ENCODE results near the gene RHOG. TPM values are rescaled to one million over a fixed set of nuclear protein-coding genes. Genes with fewer than 3 reads are reported as not detected.

The RHOG gene
- total RNA-seq, 1 donor from 2014 or later: 1.2 TPM

DNA sequence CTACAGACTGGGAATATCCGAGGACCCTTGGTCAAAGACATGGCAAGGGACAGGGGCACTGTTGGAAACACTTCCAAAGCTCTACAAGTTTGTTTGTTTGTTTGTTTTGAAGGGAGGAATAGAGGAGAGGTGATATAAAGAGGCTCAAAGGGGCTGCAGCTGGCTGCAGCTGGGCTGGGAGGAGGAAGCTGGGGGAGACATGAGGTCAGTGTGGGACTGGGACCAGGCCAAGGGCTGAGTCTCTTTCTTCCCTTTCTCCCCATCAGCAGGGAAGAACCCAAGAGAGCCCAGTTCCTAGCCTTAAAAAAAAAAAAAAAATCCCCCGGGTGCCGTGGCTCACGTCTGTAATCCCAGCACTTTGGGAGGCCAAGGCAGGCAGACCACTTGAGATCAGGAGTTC is 5.0 kb downstream of the RHOG start:
- DNase-seq (ENCODE audit: low spot score in 2 of 2) (no peak), FAIRE-seq (no peak)

DNA sequence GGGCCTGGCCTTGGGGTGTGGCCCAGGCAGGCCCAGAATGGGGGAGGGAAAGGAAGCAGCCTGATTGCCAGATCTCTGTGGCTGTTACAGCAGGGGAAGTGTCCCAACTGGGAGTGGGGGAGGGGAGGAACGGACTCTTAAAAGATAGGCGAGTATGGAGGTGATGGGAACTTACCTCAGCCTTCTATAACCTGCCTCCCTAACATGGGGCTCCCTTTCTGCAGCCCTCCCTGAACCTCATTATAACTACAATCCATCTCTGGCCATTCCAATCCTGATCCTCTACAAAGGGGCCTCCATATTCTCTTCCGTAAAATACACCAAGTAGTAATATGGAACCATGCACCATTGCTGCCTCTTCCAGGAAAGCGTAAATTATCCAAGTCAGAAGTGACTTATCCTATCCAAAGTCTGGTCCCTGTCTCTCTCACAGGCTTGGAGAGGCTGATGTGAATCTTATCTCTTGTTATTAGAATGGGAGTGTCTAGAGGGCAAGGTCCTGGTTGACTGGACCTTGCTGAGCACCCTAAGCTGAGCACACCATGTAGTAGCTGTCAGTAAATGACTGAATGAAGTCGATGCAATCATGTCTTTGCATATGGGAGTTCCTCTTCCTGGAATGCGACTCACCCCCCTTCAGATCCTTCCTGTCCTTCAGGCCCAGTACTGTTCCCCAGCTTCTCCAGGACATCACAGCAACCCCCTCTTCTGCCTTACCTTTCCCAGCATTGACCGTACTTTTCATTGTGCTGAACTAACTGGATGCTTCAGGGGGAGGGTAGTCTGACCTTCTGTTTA is 5.9 kb downstream of the RHOG start:
- no peak for FAIRE-seq
- DNase-seq (ENCODE audit: low spot score in 2 of 2): no peak

GRCh38 chr11:3834349-3834663 is 6.5 kb downstream of the RHOG start:
- DNase-seq (ENCODE audit: low spot score in 2 of 2): no peak
- no peak for FAIRE-seq

- no peak for DNase-seq (ENCODE audit: low spot score in 2 of 2)
- no peak for FAIRE-seq
These were observed 7.3 kb downstream of the RHOG start for GRCh38 chr11:3833449-3833848.

DNA sequence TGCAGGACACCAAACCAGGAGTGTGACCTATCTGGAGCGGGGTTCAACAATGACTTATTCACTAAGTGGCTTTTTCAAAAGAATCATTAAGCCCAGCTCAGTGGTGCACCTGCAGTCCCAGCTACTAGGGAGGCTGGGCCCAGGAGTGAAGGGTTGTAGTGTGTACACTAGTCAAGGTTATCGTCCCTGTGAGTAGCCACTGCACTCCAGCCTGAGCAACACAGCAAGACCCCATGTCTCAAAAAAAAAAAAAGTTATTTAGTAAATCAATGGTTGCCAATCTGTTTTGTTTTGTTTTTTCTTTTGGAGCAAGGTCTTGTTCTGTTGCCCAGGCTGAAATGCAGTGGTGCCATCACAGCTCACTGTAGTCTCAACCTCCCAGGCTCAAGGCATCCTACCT is 7.9 kb downstream of the RHOG start:
- FAIRE-seq: no peak

GRCh38 chr11:3831378-3832239 is 9.2 kb downstream of the RHOG start:
- DNase-seq (ENCODE audit: low spot score in 2 of 2) (no peak), FAIRE-seq (no peak)

More for the DNA sequence above, 7.9 kb downstream of the RHOG start:
- DNase-seq (ENCODE audit: low spot score in 2 of 2): no peak

DNA sequence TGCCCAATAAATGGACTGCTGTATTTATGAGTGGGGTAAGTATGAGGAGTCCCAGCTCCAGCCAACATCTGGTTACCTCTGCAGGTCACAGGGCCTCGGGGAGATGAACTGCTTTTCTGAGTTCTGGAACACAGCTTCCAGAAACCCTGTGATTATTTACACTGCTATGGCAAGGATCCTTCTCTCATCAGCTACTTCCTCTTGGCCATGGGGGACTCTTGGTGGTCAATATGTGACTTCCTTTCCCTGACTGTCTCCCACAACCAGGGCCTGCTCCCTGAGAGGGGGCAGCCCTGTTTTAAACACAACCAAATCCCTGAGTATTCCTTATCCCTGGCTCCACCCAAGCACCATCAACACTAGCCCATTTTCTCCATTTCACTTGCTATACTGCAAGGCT is 10.0 kb downstream of the RHOG start:
- FAIRE-seq: no peak
- no peak for DNase-seq (ENCODE audit: low spot score in 2 of 2)

DNA sequence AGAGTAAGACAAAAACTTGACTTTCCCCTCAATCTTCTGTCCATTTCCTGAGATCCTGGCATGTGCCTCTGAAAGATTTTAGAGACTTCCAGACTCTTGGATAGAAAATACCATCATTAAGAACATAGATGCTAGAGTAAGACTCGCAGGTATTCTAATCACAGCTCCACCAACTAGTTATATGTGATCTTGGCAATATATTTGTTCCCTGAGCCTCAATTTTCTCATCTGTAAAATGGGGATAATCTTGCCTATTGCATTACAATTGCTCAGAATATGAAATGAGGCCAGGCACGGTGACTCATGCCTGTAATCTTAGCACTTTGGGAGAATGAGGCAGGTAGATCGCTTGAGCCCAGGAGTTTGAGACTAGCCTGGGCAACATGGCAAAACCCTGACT is 10.7 kb downstream of the RHOG start:
- DNase-seq (ENCODE audit: low spot score in 2 of 2) (no peak), FAIRE-seq (no peak)

DNA sequence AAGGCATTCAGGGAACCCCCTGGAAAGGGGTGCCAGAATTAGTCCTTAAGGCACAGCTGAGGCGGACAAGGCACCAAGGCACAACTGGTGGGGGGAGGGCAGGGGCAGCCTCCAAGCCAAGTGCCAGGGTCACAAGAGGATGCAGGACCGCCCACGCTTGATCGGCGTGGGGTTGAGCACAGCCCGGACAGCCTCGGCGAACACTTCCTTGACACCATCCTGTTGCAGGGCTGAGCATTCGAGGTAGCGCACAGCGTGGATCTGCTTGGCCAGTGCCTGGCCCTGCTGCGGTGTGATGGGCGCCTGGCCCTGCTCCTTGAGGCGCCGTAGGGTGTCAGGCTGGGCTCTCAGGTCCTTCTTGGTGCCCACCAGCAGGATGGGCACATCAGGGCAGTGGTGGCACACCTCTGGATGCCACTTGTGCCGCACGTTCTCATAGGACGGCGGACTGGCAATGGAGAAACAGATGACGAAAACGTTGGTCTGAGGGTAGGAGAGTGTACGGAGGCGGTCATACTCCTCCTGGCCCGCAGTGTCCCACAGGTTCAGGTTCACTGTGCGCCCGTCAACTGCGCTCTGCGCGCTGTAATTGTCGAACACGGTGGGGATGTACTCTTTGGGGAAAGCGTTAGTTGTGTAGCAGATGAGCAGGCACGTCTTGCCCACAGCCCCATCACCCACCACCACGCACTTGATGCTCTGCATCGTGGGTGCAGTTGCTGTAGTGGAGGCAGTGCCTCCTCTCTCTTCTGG is 13.1 kb downstream of the RHOG start:
- DNase-seq (ENCODE audit: low spot score in 2 of 2): no peak
- FAIRE-seq: no peak

- FAIRE-seq (peak; percentile 3), DNase-seq (ENCODE audit: low spot score in 2 of 2) (peak in 1 of 2 donors; percentile 72)
These were observed 14.0 kb downstream of the RHOG start for GRCh38 chr11:3826721-3827120.

GRCh38 chr11:3825473-3826154 is 15.1 kb downstream of the RHOG start:
- FAIRE-seq (no peak), DNase-seq (ENCODE audit: low spot score in 2 of 2) (no peak)

- no peak for DNase-seq (ENCODE audit: low spot score in 2 of 2)
These were observed 15.9 kb downstream of the RHOG start for GRCh38 chr11:3824714-3825472.

GRCh38 chr11:3823762-3824506 is 16.8 kb downstream of the RHOG start:
- FAIRE-seq (no peak), DNase-seq (ENCODE audit: low spot score in 2 of 2) (no peak)

More at GRCh38 chr11:3824714-3825472, 15.9 kb downstream of the RHOG start:
- no peak for FAIRE-seq

GRCh38 chr11:3823303-3823702 is 17.5 kb downstream of the RHOG start:
- no peak for DNase-seq (ENCODE audit: low spot score in 2 of 2)
- FAIRE-seq: no peak

DNA sequence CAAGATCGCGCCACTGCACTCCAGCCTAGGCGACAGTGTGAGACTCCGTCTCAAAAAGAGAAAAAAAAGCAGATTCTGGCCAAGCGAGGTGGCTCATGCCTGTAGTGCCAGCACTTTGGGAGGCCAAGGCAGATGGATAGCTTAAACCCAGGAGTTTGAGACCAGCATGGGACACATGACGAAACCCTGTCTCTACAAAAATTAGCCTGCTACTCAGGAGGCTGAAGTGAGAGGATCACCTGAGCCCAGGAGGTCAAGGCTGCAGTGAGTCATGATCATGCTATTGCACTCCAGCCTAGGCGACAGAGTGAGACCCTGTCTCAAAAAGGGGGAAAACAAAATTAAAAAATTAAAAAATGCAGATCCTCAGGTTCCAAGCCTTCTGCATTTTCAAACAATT is 18.4 kb downstream of the RHOG start:
- no peak for FAIRE-seq
- DNase-seq (ENCODE audit: low spot score in 2 of 2): no peak

DNA sequence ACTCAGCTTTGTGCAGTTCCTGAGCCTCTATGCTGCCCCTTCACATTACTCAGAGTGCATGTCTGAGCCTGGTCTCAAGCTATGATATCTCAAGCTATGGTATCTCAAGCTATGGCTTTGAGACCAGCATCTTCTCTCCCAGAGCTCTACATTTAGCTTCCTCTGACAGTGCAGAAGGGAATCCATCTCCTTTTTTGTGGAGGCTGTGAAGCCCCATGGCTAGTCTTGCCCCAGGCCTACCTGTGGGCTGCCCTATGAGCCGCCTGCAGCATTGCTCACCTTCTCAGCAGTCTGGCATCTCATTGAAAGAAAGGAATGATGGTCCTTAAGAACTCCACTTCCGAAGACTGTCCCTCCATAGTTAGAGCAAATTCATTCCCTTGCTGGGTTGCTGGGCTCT is 19.8 kb downstream of the RHOG start:
- DNase-seq (ENCODE audit: low spot score in 2 of 2): no peak
- FAIRE-seq: no peak

GRCh38 chr11:3817181-3817800 is 23.5 kb downstream of the RHOG start:
- FAIRE-seq: no peak

GRCh38 chr11:3816673-3817072 is 24.1 kb downstream of the RHOG start:
- FAIRE-seq: no peak
- DNase-seq (ENCODE audit: low spot score in 2 of 2): no peak

More at GRCh38 chr11:3817181-3817800, 23.5 kb downstream of the RHOG start:
- no peak for DNase-seq (ENCODE audit: low spot score in 2 of 2)

DNA sequence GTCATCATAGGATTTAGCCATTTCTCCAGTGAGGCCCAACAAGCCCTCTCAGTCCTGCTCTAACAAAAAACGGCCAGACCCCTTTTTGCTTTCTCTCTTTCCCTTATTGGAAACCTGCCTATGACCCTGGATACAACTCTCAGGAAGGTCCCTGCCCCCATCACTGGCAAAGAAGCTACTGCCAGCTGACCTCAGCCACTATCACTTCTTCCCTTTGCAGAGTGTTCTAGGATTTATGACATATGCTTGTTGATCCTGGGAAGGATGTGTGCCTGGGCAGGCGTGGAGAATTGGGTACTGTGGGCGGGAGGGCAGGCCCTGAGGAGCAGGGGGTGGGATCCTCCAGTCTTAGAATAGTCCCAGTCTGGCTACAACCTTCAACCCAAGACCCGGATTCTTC is 24.9 kb downstream of the RHOG start:
- no peak for FAIRE-seq

More for the DNA sequence above, 24.9 kb downstream of the RHOG start:
- DNase-seq (ENCODE audit: low spot score in 2 of 2): no peak
